Hindlimb muscle (tissue), 1 donor: ENCODE data around the gene PYCR2. TPM values are rescaled to one million over a fixed set of nuclear protein-coding genes. Genes with fewer than 3 reads are reported as not detected.
"Not testable (repeated sequence)": the region's sequence is repeated elsewhere in the genome, so short reads cannot be mapped to it uniquely, and the experiment has no call there.

Experiments used
- DNase-seq: peaks from one replicate; pipeline ENCODE4 v3.0.0-alpha.2; 2013
- polyA plus RNA-seq: library from polyadenylated mRNA; unstranded; fragments of 120-200 nt; gene quantifications from one replicate; pipeline ENCODE4 v1.2.1, GENCODE V29; 2013; ENCODE audit not compliant: insufficient read length

The PYCR2 gene
- polyA plus RNA-seq, 1 donor: 36.7 TPM

DNA sequence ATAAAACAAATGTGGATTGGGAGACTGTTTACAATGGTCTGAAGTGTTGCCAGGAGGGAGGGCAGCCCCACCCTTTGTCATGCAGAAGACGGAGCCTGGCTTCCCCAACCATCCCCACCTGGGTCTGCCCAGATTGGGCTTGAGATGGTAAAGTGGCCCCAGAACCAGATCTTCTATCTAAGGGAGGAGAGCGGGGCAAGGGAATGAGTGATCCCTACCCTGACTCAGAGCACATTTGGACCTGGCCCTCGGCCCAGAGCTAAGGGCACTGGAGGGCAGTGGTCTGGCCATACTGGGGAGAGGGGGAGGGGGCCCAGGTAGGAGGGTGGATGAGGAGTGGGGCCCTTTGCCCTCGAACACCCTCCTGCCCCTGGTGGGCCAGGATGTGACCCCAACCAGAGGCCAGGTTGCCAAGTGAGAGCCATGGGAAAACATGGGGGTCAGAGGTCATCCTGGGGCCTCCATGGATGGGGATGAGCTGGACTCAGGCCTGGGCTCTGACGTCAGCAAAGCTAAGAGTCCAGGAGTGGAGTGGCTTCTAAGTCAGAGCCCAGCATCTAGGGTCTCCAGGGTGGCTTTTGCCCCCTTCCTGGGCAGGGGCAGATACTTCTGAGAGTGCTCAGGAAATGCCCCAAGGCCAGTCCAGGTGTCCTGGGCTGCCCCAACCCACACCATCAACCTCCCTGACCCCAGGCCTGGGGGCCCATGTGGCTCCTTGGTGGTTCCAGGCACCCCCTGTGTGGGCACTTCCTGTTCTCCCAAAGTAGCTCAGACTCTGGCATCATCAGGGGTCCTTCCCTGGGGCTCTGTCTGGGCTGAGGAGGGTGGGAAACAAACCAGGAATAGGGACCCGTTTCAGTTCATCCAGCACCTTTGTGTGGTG lies 33.5 kb downstream of the PYCR2 start:
- DNase-seq: no peak

DNA sequence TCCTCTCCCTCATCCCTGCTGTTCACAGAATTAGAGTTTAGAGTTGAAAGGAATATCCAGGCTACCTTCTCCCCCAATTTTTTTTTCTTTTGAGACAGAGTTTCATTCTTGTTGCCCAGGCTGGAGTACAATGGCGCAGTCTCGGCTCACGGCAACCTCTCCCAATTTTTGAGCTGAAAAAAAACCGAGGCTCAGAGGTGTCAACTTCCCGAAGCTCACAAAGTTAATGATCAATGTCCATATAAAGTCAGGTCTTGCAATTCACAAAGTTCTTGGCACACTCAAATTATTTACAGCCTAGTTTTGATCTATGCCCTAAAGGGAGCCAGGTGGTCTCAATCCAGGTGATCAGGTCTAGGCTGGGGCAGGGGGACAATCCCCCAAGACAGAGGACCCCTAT lies 34.3 kb downstream of the PYCR2 start:
- no peak for DNase-seq

DNA sequence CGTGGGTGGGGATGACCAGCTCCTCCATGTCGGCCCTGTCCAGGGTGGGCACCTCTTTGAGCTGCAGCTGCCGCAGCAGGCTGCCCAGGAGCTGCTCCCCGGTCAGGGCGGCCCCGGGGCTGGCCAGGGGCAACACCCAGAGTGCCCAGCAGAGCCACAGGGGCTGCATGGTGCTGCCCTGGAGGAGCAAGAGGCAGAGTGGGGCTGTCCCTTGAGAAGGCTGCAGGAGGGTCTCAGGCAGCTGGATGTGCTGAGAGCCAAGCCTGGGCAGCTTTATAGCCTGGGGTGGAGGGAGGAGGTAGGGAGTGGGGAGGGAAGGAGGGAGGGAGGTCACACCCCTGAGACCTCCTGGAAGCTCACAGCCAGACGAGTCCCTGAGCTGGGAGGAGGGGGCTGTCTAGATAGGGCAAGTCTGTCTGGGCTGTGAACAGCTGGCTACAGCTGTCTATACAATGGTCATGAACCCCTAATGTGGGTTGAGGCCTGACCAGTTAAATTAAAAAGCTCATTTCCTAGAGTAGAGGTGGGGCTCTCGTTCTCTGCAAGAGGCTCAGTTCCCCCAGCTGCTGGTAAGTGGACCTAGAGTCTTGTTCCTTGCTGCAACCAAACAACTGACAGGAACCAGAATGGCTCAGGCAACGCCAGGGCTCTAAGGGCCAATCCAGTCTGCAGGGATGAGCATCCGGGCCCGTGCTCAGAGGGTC lies 35.0 kb downstream of the PYCR2 start, which contains the start of gene LEFTY1:
Gene LEFTY1, minus strand, starts transcription at position 249 of the 704 bp plus-strand sequence. Its CDS starts 80 bp downstream, at position 169.
- no peak for DNase-seq

GRCh38 chr1:225888289-225888897 lies 35.7 kb downstream of the PYCR2 start:
- DNase-seq: no peak

GRCh38 chr1:225887554-225888288 lies 36.3 kb downstream of the PYCR2 start:
- DNase-seq: not testable (repeated sequence)

DNA sequence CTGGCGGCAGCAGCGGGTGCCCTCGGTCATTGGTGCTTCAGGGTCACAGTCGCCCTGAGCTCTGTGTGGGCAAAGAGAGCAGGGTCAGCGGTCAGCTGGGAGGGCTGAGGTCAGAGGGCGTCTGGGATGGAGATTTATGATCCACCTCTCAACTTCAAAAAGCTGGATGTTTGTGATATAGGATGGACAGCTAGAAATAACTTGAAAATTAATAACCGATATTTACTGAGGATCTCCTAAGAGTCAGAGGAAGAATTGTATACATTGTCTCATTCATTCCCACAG lies 37.1 kb downstream of the PYCR2 start:
- DNase-seq: no peak

- DNase-seq: no peak
Observed at GRCh38 chr1:225886159-225887029, 37.7 kb downstream of the PYCR2 start.

DNA sequence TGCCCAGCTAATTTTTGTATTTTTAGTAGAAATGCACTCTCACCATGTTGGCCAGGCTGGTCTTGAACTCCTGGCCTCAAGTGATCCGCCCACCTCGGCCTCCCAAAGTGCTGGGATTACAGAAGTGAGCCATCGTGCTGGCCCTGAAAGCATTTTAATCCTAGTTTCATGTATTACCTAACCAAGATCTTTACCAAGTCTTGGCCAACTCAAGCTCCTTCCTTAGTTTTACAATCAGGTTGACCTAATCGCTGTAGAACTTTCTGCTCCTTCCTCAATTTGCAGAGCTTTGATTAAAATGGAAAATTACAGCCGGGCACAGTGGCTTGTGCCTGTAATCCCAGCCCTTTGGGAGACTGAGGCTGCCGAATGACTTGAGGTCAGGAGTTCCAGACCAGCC lies 38.7 kb downstream of the PYCR2 start:
- no peak for DNase-seq

DNA sequence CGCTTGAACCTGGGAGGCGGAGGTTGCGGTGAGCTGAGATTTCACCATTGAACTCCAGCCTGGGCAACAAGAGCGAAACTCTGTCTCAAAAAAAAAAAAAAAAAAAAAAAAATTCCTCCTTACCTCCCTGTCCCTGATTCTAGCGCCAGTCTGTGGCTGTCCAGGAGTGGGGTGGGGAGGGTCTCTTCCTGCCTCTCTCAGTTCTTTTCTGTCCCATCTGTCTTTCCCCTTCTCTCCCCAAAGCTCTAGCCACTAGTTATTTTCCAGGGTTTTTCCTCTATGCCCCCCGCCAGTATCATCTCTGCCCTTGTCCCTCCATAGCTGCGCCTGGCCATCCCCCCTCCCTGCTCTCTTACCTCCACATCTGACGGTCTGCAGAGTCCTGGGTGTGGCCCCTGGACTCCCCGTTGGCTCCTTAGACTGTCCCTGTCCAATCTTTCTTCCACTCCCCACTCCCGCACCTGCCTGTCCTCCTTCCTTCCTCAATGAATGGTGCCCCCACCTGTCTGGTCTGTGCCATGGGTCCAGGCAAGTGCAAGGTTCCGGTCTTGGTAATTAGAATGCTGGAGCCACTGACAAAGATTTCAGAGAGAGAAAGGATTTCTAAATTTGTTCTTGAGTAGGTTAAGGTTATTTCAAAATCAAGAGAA lies 40.3 kb downstream of the PYCR2 start:
- DNase-seq: no peak

DNA sequence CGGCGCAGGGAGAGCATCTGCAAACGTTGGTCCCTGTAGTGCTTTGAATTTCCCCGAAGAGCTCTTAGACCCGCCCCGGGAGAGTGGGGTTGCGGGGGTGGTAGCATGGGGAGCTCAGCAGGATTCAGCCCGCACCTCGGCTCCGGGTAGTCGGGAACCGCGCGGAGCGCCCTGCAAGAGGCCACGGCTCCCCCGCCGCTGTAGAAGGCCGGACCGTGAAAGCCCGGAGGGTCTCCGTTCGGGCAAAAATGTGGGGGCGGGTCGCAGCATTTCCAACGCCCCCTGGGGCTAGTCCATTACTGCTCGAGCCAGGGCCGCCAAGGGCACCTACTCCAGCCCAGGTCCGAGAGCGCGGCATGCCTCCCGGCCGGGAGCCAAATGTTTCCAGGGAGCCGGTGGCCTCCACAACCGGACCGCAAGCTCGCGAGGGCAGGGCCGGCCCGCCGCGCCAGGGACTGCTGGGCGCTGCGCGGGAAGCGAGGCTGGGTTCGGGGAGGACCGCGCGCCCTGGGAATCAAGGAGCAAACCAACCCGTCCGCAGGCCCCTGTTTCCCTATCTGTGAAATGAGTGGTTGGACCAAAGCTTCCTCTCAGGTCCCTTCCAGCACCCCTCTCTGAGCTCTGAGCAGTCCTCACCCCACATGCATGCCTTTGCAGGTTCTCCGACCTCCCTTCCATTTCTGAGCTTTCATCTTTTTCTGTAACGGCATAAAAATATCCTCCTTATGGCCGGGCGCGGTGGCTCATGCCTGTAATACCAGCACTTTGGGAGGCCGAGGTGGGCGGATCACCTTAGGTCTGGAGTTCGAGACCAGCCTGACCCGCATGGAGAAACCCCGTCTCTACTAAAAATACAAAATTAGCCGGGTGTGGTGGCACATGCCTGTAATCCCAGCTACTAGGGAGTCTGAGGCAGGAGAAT lies 41.1 kb downstream of the PYCR2 start:
- DNase-seq: peak; percentile 55

- peak; percentile 92 for DNase-seq
Observed at GRCh38 chr1:225881959-225882693, 41.9 kb downstream of the PYCR2 start, which contains the start of gene TMEM63A. TSS of gene TMEM63A (minus strand) at chr1:225882380. CDS start at chr1:225877580, 4,800 bp downstream.

- peak; percentile 47 for DNase-seq
Observed at GRCh38 chr1:225881081-225881958, 42.7 kb downstream of the PYCR2 start.

- no peak for DNase-seq
Observed at GRCh38 chr1:225880636-225881035, 43.4 kb downstream of the PYCR2 start.

- no peak for DNase-seq
Observed at GRCh38 chr1:225880222-225880588, 43.8 kb downstream of the PYCR2 start.

DNA sequence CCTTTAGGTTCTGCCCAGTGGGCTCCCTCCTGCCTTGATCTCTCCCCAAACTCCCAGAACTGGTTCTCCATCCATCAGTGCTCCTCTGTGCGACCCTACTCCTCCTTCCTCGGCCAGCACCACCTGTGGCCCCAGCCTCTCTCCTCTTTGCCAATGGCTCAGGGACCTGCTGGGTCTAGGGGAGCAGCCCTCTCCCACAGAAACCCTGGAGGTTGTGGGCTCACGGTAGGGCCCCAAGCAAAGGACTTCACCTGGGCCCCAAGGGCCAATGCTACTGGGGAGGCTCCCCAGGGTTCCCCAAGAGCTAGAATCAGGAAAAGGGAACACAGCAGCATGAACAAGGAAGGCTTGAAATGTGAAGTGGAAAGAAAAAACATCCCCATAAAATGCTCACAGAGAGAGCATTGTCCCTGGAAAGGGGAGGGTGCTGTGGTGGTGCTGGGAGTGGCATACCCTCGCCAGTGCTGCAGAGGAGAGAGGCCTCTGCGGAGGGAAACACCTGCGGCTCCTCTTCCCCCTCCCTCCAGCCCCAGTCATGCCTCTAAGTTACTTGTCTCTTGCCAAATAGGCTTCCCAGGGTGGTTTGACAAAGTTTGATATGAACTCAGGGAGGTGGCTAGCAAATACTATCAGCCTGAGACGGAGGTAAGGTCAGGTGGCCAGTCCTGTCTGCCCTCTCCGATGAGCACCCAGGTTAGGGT lies 44.4 kb downstream of the PYCR2 start:
- DNase-seq: no peak

DNA sequence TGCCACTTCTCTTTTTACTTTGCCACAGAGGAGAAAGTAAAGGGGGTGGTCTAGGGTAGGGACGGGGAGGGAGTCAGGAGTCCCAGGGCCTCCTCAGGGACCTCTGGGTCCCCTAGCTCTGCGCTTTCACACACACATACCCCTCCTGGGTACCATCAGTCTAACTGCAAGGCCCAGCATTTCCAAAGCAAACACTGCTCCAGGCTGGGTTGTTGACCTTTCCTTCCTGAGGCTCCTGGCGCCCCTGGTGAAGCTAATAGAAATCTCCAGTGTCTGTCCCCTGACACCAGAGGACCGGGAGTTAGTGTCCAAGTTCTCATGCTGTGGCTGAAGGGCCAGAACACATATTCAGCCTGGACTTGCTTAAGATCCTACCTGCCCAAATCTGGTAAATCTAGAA lies 45.8 kb downstream of the PYCR2 start:
- no peak for DNase-seq

DNA sequence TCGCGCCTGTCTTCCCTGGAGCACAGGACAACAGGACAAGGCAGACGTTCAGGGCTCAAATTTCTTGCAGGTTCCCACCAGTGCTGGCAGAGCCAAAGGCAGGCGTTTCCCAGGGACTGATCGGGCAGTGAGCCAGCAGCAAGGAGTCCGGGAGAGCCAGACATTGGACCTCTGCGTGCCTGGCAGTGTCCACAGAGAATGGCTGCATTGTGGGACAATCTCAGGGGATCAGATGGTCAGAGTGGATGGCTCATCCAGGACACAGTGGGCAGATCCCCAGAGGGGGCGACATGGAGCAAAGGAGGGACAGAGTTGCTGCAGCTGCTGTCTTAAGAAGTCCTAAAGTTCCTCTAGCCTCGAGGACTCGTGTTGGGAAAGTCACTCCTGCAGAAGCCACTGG lies 46.5 kb downstream of the PYCR2 start:
- no peak for DNase-seq
